Cardiac muscle cell (in vitro differentiated cells and primary cell): ENCODE results near the gene SPACA1. TPM values are rescaled to one million over a fixed set of nuclear protein-coding genes. Genes with fewer than 3 reads are reported as not detected.

Experiments used
- polyA plus RNA-seq: library from polyadenylated mRNA; unstranded; fragments of >200 nt; fragmentation: Nextera tagmentation; extraction: Ambion mirVana; gene quantifications from 2 replicates; pipeline ENCODE4 v1.2.1, GENCODE V29; 2016
- total RNA-seq: library from RNA; depleted of rRNA; stranded (reverse); fragments of >200 nt; gene quantifications from 2 replicates; pipeline ENCODE4 v1.2.3, GENCODE V29; 2016

Gene SPACA1
- total and polyA plus RNA-seq, 2 experiments from 2014 or later: not detected

Other genes with a start within 250 kb of the SPACA1 start
- 0.28 and 0.39 TPM in 2 replicates for gene CNR1, start 118.5 kb downstream of the SPACA1 start, total RNA-seq
- 0.69 and 0.97 TPM in 2 replicates for gene CNR1, start 118.5 kb downstream of the SPACA1 start, polyA plus RNA-seq